AG04450 (cell line): ENCODE results near the gene GRK3. TPM values are rescaled to one million over a fixed set of nuclear protein-coding genes. Genes with fewer than 3 reads are reported as not detected.
"Not testable (repeated sequence)": the region's sequence is repeated elsewhere in the genome, so short reads cannot be mapped to it uniquely, and the experiment has no call there.

ENCODE experiments used
- CTCF ChIA-PET: fragments of 300-600, 350-600 bp; formaldehyde crosslinking; extraction: SDS; loops from one replicate; lab custom pipeline; 2022; ENCODE audit warnings: antibody characterized with exemption, inconsistent platforms; lab: Charles Lee
- POLR2A ChIA-PET: fragments of 350-600 bp; formaldehyde crosslinking; extraction: SDS; loops from one replicate; lab custom pipeline; 2021; ENCODE audit warnings: antibody characterized with exemption, inconsistent platforms; lab: Yijun Ruan, JAX
- DNase-seq: peaks from one replicate; pipeline ENCODE4 v3.0.0-alpha.2; 2011; ENCODE audit warnings: low read depth, low spot score
- H3K27ac ChIP-seq: one replicate; pipeline ENCODE4 v1.5.1; 2012; ENCODE audit warnings: low read depth, low read length, control low read depth
- H3K27me3 ChIP-seq: one replicate; pipeline ENCODE4 v1.6.0; 2012; ENCODE audit warnings: low read length; ENCODE audit not compliant: control insufficient read depth, insufficient read depth
- H3K4me3 ChIP-seq: 2 replicates; pipeline ENCODE4 v1.5.1; 2011; ENCODE audit warnings: mild to moderate bottlenecking, low read depth, low read length, control low read depth
- H3K9me3 ChIP-seq: 2 replicates; pipeline ENCODE4 v1.5.1; 2012; ENCODE audit warnings: low read length; ENCODE audit not compliant: control insufficient read depth, insufficient read depth
- CTCF ChIP-seq: IDR thresholded peaks from 2 replicates; pipeline ENCODE4 v1.5.1; 2011; ENCODE audit warnings: low read depth, low read length, control low read depth, inconsistent platforms
- polyA minus RNA-seq: library from RNA; depleted of rRNA, polyadenylated mRNA; stranded (reverse); fragments of >200 nt; gene quantifications from 2 replicates; pipeline ENCODE4 v1.2.3, GENCODE V29; 2011; rRNA and poly(A)+ RNA removed
- polyA plus RNA-seq: library from polyadenylated mRNA; depleted of rRNA; stranded (reverse); fragments of >200 nt; gene quantifications from 2 replicates; pipeline ENCODE4 v1.2.3, GENCODE V29; 2011; rRNA removed

The GRK3 gene
- polyA plus RNA-seq: 0.52 and 0.72 TPM in 2 replicates
- polyA minus RNA-seq: 0.56 and 0.78 TPM in 2 replicates

DNA sequence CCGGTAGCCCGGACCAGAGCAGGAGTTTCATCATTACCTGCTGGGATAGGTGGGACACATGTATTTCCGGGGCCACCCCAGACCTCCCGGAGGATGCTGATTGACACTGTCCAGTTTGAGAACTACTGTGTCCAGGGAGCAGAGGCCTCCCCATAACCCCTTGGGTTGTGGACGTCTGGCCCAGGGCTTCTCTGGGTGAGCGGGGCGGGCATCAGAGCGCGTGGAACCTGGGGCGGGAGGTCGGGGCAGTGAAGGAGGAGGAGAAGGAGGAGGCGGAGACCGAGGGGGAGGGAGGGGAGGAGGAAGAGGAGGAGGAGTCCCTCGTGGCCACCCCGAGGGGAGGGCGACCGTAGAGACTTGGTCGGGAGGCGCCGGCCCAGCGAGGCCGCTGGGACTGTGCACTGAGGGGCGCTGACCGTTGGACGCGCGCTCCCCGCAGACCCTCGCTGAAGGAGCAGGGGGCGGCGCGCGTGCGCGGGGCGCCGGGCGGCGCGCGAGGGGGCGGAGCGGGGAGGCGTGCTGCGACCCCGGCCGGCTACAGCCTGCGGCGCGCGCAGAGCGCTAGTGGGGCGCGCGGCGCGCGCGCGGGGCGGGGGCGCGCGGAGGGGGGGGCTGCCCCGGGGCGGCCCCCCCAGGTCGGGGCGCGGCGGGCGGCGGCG is at the start of gene GRK3:
GRK3 (plus strand) TSS at position 356 of the 659 bp plus-strand sequence. CDS start 366 bp downstream, outside the sequence.
- TF ChIP-seq CTCF: no peak
- Histone ChIP-seq H3K9me3 (no peaks in the 10 kb centered on the region), H3K27ac (no peak within 1 kb of the TSS), H3K4me3 (peak within 1 kb of the TSS; percentile 60), H3K27me3 (peaks cover 19% of the 10 kb centered on the region)
- ChIA-PET CTCF (interaction anchor here (0.5 to 1.0 kb wide), 2 partner anchors 61 to 102 kb away, joined by 3 to 4 read pairs; no protein-coding TSS in a partner anchor), POLR2A (no interaction called here)
- DNase-seq: no peak

DNA sequence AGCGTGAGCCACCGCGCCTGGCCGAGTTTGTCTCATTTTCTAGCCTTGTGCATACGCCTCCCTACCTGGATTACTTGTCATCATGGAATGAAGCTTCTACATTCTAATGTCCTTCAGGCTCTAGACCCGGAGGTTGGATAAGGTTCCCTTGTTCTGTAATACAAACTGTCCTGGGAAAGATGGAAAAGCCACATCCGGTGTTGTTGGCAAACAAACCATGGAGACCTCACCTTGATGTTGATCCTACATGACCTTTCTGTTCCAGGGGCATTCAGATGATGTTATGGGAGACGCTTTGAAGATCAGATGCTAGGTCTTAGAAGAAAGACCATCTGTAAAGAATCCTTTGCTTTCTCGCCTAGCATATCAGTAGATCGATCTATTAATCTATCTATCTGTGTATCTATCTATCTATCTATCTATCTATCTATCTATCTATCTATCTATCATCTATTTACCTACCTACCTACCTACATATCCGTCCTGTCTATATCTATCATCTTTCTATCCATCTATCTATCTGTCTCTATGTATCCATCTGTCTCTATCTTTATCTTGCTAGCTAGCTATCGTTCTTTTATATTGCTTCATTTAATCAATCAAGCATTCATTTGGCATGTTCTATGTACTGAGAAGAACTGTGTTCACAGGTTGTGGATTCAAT is 46.3 kb upstream of the GRK3 start:
- ChIA-PET CTCF (no interaction called here), POLR2A (no interaction called here)
- Histone ChIP-seq H3K27ac (no peak overlapping the region), H3K27me3 (no peaks in the 10 kb centered on the region), H3K4me3 (no peak overlapping the region), H3K9me3 (no peaks in the 10 kb centered on the region)
- TF ChIP-seq CTCF: no peak
- no peak for DNase-seq

DNA sequence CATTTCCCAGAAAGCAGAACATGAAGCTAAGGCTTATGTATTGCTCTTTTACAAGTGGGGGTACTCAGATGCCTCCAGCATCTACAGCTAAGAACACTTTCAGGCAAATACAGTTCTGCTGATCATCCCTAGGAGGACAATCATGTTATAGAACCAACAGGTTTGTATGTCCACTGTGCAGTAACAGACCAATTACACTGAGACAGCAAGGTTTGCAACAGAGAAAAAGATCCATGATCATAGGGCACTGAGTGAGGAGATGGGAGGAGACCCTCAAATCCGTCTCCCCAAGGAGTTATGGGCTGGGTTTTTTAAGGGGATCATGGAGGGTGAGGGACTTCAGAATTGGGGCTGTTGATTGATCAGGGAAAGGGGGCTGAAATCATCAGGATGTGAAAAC is 39.1 kb upstream of the GRK3 start:
- H3K27me3 ChIP-seq: no peaks in the 10 kb centered on the region
- CTCF ChIA-PET: no interaction called here
- POLR2A ChIA-PET: no interaction called here
- TF ChIP-seq CTCF: no peak
- H3K27ac ChIP-seq: no peak overlapping the region
- H3K9me3 ChIP-seq: no peaks in the 10 kb centered on the region
- no peak for DNase-seq
- no peak overlapping the region for H3K4me3 ChIP-seq

DNA sequence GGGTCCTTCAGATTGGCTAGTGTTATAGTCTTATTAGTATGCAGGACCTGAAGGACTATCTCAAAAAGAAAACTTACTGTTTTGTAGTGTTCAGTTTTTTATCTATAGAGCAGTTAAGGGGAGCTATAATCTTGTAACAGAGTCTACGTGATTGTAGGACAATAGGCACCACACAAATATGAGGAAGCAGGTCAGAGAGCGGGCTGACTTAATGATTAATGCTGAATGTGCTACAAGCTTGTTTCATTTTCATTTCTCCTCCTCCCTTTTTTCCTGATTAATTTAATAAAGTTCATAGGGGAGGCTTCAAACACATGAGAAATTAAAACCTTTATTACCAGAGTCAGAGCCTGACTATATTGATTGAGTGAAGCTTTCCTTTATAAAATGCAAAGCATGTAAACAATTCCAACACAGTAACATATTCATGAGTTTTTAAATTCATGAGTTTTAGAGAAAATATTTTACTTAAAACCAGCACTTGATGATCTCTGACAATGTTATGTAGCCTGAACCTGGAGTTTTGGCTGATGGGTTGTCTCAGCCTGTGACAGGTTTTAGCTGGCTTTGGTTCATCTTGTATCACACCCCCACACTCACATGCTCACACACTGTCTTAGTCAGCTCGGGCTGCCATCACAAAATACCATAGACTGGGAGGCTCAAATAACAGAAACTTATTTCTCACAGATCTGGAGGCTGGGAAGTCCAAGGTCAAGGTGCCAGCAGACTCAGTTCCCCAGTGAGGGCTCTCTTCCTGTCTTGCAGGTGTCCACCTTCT is 38.5 kb upstream of the GRK3 start:
- POLR2A ChIA-PET: interaction anchor here (0.7 kb wide), 1 partner anchor 817 kb away, joined by 3 read pairs; no protein-coding TSS in a partner anchor
- DNase-seq, H3K27ac ChIP-seq, H3K9me3 ChIP-seq, H3K4me3 ChIP-seq, CTCF ChIA-PET, H3K27me3 ChIP-seq: not testable (repeated sequence)

DNA sequence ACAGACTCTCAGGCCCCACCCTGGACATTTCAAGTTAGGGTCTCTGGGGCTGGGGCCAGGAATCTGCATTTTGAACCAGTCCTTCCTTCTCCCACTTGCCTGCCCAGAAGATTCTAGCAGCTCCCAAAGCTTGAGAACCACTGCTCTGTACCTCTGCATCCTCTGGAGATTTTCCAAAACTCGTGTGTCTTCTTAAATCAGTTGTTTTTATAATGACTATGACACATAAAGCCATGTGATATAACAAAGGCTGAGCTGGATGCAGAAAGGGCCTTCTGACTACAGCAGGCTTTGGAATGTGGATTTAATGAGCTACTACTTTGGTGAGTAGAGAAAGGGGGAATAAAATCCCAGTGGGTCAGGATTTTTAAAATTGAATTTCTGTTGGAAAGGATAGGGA is 37.5 kb upstream of the GRK3 start:
- POLR2A ChIA-PET, H3K4me3 ChIP-seq, CTCF ChIA-PET, H3K27ac ChIP-seq, H3K27me3 ChIP-seq, H3K9me3 ChIP-seq, DNase-seq: not testable (repeated sequence)

DNA sequence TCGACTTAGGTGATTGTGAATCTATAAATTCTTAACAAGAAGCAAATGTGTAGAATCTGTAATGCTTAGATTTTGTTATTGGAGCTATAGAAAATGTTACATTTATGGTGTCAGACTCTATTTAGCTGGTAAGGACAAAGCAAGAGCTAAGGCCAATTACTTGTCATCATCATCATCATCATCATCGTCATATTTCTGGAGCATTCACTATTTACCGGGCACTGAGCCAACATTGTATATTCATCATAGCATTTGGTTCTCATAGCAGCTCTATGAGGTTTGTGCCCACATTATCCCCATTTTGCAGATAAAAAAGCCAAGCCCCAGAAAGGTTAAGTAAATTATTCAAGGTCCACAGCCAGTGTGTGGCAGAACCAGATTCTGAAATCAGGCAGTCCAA is 36.4 kb upstream of the GRK3 start:
- H3K27me3 ChIP-seq, H3K4me3 ChIP-seq, H3K9me3 ChIP-seq, DNase-seq, POLR2A ChIA-PET, H3K27ac ChIP-seq, CTCF ChIA-PET: not testable (repeated sequence)

DNA sequence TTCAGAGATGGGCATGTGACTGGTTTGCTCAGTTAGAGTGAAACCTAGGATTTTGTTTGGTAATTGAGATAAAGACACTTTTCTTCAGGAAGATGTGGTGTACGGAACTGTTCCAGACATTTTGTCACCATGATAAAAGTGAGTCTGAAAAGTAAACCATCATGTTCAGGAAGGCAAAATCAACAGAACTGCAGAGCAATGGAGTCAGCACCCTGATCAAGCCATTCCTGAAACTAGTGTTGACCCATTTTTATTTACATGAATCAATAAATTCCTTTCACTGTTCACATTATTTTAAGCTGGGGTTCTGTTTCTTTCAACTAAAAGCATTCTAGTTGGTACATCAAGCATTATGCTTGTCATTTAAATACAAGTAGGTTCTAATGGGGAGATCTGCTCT is 35.4 kb upstream of the GRK3 start:
- H3K27ac ChIP-seq, POLR2A ChIA-PET, H3K9me3 ChIP-seq, DNase-seq, H3K4me3 ChIP-seq, H3K27me3 ChIP-seq, CTCF ChIA-PET: not testable (repeated sequence)

- DNase-seq, H3K27ac ChIP-seq, H3K27me3 ChIP-seq, CTCF ChIA-PET, POLR2A ChIA-PET, H3K9me3 ChIP-seq, H3K4me3 ChIP-seq: not testable (repeated sequence)
Observed at GRCh38 chr22:25529541-25530137, 34.8 kb upstream of the GRK3 start.
